ENCODE measurements around the gene FTO.

DNA sequence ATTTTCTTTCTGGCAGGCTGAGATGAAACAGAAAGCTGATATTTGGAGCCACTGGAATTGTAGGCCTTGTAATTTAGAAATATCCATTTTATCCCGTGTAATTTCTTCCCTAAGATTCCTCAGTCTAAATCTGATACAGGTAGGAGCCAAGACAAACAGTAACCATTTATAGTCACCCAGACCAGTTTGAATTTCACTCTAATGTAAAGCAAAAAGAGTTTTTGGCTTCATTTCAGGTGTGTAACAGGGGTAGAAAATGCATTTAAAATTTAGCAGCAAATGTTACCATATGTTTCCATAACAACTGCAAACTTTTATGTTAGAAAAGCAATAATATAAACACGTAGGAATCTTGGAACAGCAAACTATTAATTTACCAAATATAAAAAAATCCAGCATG is 249.4 kb downstream of the FTO start:
- TF ChIP-seq, protein P1, sequence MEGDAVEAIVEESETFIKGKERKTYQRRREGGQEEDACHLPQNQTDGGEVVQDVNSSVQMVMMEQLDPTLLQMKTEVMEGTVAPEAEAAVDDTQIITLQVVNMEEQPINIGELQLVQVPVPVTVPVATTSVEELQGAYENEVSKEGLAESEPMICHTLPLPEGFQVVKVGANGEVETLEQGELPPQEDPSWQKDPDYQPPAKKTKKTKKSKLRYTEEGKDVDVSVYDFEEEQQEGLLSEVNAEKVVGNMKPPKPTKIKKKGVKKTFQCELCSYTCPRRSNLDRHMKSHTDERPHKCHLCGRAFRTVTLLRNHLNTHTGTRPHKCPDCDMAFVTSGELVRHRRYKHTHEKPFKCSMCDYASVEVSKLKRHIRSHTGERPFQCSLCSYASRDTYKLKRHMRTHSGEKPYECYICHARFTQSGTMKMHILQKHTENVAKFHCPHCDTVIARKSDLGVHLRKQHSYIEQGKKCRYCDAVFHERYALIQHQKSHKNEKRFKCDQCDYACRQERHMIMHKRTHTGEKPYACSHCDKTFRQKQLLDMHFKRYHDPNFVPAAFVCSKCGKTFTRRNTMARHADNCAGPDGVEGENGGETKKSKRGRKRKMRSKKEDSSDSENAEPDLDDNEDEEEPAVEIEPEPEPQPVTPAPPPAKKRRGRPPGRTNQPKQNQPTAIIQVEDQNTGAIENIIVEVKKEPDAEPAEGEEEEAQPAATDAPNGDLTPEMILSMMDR (IDR thresholded peaks at IDR 0.05) = no peak
- TF ChIP-seq POLR2AphosphoS5 (IDR thresholded peaks at IDR 0.05) (no peak), EP300 (IDR thresholded peaks at IDR 0.05; ENCODE audit: low read depth) (no peak)
